H1 (cell line): ENCODE measurements around the gene ANKDD1A. TPM values are rescaled to one million over a fixed set of nuclear protein-coding genes. Genes with fewer than 3 reads are reported as not detected.

ENCODE experiments used
- CEBPB ChIP-seq: IDR thresholded peaks from 2 replicates; pipeline ENCODE4 v1.6.1; 2012; ENCODE audit warnings: low read depth, low read length
- CTBP2 ChIP-seq: IDR thresholded peaks from 2 replicates; pipeline ENCODE4 v1.7.0; 2011; ENCODE audit warnings: borderline replicate concordance, mild to moderate bottlenecking, moderate library complexity, mixed read lengths, low read length; ENCODE audit not compliant: insufficient read depth, insufficient read length
- CTCF ChIP-seq, 3 experiments: IDR thresholded peaks; 1 replicate in 2 of 3; 2 replicates in 1 of 3; pipeline versions ENCODE4 v1.5.1 to v1.6.1; 2011; ENCODE audit warnings: low read length in 3 of 3, mild to moderate bottlenecking in 3 of 3, inconsistent platforms in 2 of 3, low read depth in 1 of 3, moderate library complexity in 1 of 3; ENCODE audit not compliant: insufficient read depth in 1 of 3; ENCODE audit errors: control extremely low read depth in 1 of 3
- E2F6 ChIP-seq: IDR thresholded peaks from 2 replicates; pipeline ENCODE4 v1.6.1; 2012; ENCODE audit warnings: inconsistent platforms
- POU5F1 ChIP-seq: IDR thresholded peaks from 2 replicates; pipeline ENCODE4 v1.6.1; 2011; ENCODE audit warnings: low read depth, mild to moderate bottlenecking, low read length, moderate library complexity
- SP1 ChIP-seq: IDR thresholded peaks from 2 replicates; pipeline ENCODE4 v1.6.1; 2011; ENCODE audit warnings: low read depth, low read length
- TEAD4 ChIP-seq: IDR thresholded peaks from 2 replicates; pipeline ENCODE4 v1.6.1; 2012; ENCODE audit warnings: low read depth, low read length, inconsistent platforms, mixed read lengths
- polyA plus RNA-seq, 7 experiments: library from polyadenylated mRNA; depleted of rRNA in 3 of 7; stranded (reverse) in 5 of 7; unstranded in 2 of 7; fragments of >200 nt in 5 of 7; fragments of 200-250 nt in 2 of 7; gene quantifications; 1 replicate in 5 of 7; 2 replicates in 1 of 7; 4 replicates in 1 of 7; pipeline versions ENCODE4 v1.2.1 to v1.2.3, GENCODE V29; 2011 to 2013; ENCODE audit warnings: missing spikeins in 2 of 7, mixed read lengths in 2 of 7
- total RNA-seq: library from RNA; stranded (reverse); fragmentation: NEBNext Ultra II Directional; extraction: Animal tissue kit (Norgen Biotek cat#: 25700); gene quantifications from 2 replicates; pipeline ENCODE4 v1.2.1, GENCODE V29; 2021

Gene ANKDD1A
- total and polyA plus RNA-seq, 2 of the 8 experiments (the other 6 are each of a cell fraction or from before 2014, with no cell fraction given): 4.1 to 5.0 TPM

GRCh38 chr15:64991536-64992135 is 79.9 kb downstream of the ANKDD1A start (continued):
- TF ChIP-seq CTCF (IDR thresholded peaks at IDR 0.05; ENCODE audit: control extremely low read depth in 1 of 3, insufficient read depth in 1 of 3, low read depth in 1 of 3, low read length in 3 of 3): no peak
- no peak for TF ChIP-seq TEAD4
- no peak for TF ChIP-seq E2F6
- no peak for TF ChIP-seq SP1
- TF ChIP-seq POU5F1: no peak
- TF ChIP-seq CTBP2: no peak
- no peak for TF ChIP-seq CEBPB
